DMS53 treated with DMSO at 0.1 percent for 48 hours (cell line): Measurements from ENCODE around the gene COG5.

Experiments used
- DNase-seq: peaks from one replicate; lab custom pipeline; 2025; ENCODE audit not compliant: unreplicated experiment; lab: John Stamatoyannopoulos, UW

Gene COG5

GRCh38 chr7:107526672-107527071, 37.0 kb downstream of the COG5 start:
- DNase-seq, result no peak

GRCh38 chr7:107506674-107507339, 56.9 kb downstream of the COG5 start:
- DNase-seq, result peak; percentile 94

- peak; percentile 95 for DNase-seq
Observed at GRCh38 chr7:107505997-107506673, 57.6 kb downstream of the COG5 start.

GRCh38 chr7:107505362-107505761, 58.4 kb downstream of the COG5 start:
- no peak for DNase-seq

- no peak for DNase-seq
Observed at GRCh38 chr7:107503687-107504086, 60.0 kb downstream of the COG5 start.

- no peak for DNase-seq
Observed at GRCh38 chr7:107502797-107503196, 60.9 kb downstream of the COG5 start.

- no peak for DNase-seq
Observed at GRCh38 chr7:107502154-107502553, 61.6 kb downstream of the COG5 start.

GRCh38 chr7:107501593-107501992, 62.1 kb downstream of the COG5 start:
- DNase-seq, result peak; percentile 75

GRCh38 chr7:107499731-107500130, 64.0 kb downstream of the COG5 start:
- DNase-seq, result no peak

GRCh38 chr7:107495516-107495915, 68.2 kb downstream of the COG5 start:
- DNase-seq, result no peak

GRCh38 chr7:107494884-107495283, 68.8 kb downstream of the COG5 start:
- DNase-seq, result peak; percentile 66

GRCh38 chr7:107494315-107494751, 69.4 kb downstream of the COG5 start:
- peak; percentile 96 for DNase-seq

- no peak for DNase-seq
Observed at GRCh38 chr7:107492875-107493274, 70.8 kb downstream of the COG5 start.

GRCh38 chr7:107486041-107486440, 77.7 kb downstream of the COG5 start:
- no peak for DNase-seq

GRCh38 chr7:107482571-107482970, 81.1 kb downstream of the COG5 start:
- no peak for DNase-seq

GRCh38 chr7:107480932-107481331, 82.8 kb downstream of the COG5 start:
- no peak for DNase-seq

- peak; percentile 77 for DNase-seq
Observed at GRCh38 chr7:107479303-107479702, 84.4 kb downstream of the COG5 start.

GRCh38 chr7:107474104-107474521, 89.6 kb downstream of the COG5 start:
- no peak for DNase-seq

- DNase-seq, result no peak
Observed at GRCh38 chr7:107472116-107472515, 91.6 kb downstream of the COG5 start.

- no peak for DNase-seq
Observed at GRCh38 chr7:107471292-107472070, 92.2 kb downstream of the COG5 start.

GRCh38 chr7:107469929-107470328, 93.8 kb downstream of the COG5 start, which contains the start of gene GPR22:
Gene GPR22 (plus strand): TSS chr7:107470057. CDS start chr7:107474061, 4,004 bp downstream.
- DNase-seq, result no peak

GRCh38 chr7:107468824-107469223, 94.9 kb downstream of the COG5 start:
- no peak for DNase-seq
